Endothelial cell (in vitro differentiated cells): ENCODE measurements around the gene NAV2. TPM values are rescaled to one million over a fixed set of nuclear protein-coding genes. Genes with fewer than 3 reads are reported as not detected.

Experiments
- DNase-seq: peaks from one replicate; pipeline ENCODE4 v3.0.0; 2021; ENCODE audit warnings: low spot score
- H3K27ac Mint-ChIP-seq: one replicate; pipeline ENCODE4 v1.8.0; 2021; ENCODE audit warnings: mixed read lengths, inconsistent platforms; ENCODE audit not compliant: unreplicated experiment
- H3K27me3 Mint-ChIP-seq: one replicate; pipeline ENCODE4 v1.8.0; 2021; ENCODE audit warnings: mild to moderate bottlenecking, moderate library complexity, mixed read lengths, inconsistent platforms; ENCODE audit not compliant: unreplicated experiment
- H3K36me3 Mint-ChIP-seq: one replicate; pipeline ENCODE4 v1.8.0; 2021; ENCODE audit warnings: mild to moderate bottlenecking, low read depth, mixed read lengths, inconsistent platforms; ENCODE audit not compliant: unreplicated experiment
- H3K4me1 Mint-ChIP-seq: one replicate; pipeline ENCODE4 v1.8.0; 2021; ENCODE audit warnings: mild to moderate bottlenecking, mixed read lengths, inconsistent platforms; ENCODE audit not compliant: unreplicated experiment
- H3K4me3 Mint-ChIP-seq: one replicate; pipeline ENCODE4 v1.8.0; 2021; ENCODE audit warnings: mild to moderate bottlenecking, mixed read lengths, inconsistent platforms; ENCODE audit not compliant: unreplicated experiment
- H3K9me3 Mint-ChIP-seq: one replicate; pipeline ENCODE4 v1.8.0; 2021; ENCODE audit warnings: mixed read lengths, inconsistent platforms; ENCODE audit not compliant: unreplicated experiment
- total RNA-seq: library from RNA; stranded (reverse); fragmentation: NEBNext Ultra II Directional; extraction: Animal tissue kit (Norgen Biotek cat#: 25700); gene quantifications from one replicate; pipeline ENCODE4 v1.2.1, GENCODE V29; 2021; ENCODE audit not compliant: unreplicated experiment
- TF ChIP-seq, protein P1 (sequence below): fragments of 200-600 bp; sonication (generic); IDR thresholded peaks from one replicate; pipeline ENCODE4 v1.5.0; 2021; ENCODE audit warnings: antibody characterized with exemption; ENCODE audit not compliant: unreplicated experiment

NAV2 gene
- total RNA-seq, 1 donor from 2014 or later: 15.6 TPM

- DNase-seq: no peak
- Mint-ChIP-seq H3K27me3 (peaks cover 10% of the 10 kb centered on the region), H3K27ac (no peak overlapping the region), H3K4me3 (no peak overlapping the region), H3K9me3 (no peaks in the 10 kb centered on the region), H3K4me1 (peaks cover 2% of the 10 kb centered on the region), H3K36me3 (peaks cover 12% of the 10 kb centered on the region)
- TF ChIP-seq, protein P1, sequence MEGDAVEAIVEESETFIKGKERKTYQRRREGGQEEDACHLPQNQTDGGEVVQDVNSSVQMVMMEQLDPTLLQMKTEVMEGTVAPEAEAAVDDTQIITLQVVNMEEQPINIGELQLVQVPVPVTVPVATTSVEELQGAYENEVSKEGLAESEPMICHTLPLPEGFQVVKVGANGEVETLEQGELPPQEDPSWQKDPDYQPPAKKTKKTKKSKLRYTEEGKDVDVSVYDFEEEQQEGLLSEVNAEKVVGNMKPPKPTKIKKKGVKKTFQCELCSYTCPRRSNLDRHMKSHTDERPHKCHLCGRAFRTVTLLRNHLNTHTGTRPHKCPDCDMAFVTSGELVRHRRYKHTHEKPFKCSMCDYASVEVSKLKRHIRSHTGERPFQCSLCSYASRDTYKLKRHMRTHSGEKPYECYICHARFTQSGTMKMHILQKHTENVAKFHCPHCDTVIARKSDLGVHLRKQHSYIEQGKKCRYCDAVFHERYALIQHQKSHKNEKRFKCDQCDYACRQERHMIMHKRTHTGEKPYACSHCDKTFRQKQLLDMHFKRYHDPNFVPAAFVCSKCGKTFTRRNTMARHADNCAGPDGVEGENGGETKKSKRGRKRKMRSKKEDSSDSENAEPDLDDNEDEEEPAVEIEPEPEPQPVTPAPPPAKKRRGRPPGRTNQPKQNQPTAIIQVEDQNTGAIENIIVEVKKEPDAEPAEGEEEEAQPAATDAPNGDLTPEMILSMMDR: no peak
Measured at GRCh38 chr11:20109731-20110445, 397.3 kb downstream of the NAV2 start.

- Mint-ChIP-seq H3K4me1 (peaks cover 2% of the 10 kb centered on the region), H3K4me3 (no peak overlapping the region), H3K27me3 (peaks cover 10% of the 10 kb centered on the region), H3K27ac (no peak overlapping the region), H3K9me3 (no peaks in the 10 kb centered on the region), H3K36me3 (peaks cover 8% of the 10 kb centered on the region)
- DNase-seq: peak; percentile 45
- TF ChIP-seq, protein P1: peak; percentile 92
Measured at GRCh38 chr11:20110908-20111669, 398.5 kb downstream of the NAV2 start.

GRCh38 chr11:20111871-20112270 is 399.2 kb downstream of the NAV2 start:
- no peak overlapping the region for H3K27ac Mint-ChIP-seq
- no peak overlapping the region for H3K4me3 Mint-ChIP-seq
- no peaks in the 10 kb centered on the region for H3K9me3 Mint-ChIP-seq
- DNase-seq: no peak
- peaks cover 10% of the 10 kb centered on the region for H3K27me3 Mint-ChIP-seq
- TF ChIP-seq, protein P1: no peak
- peaks cover 2% of the 10 kb centered on the region for H3K4me1 Mint-ChIP-seq
- peaks cover 8% of the 10 kb centered on the region for H3K36me3 Mint-ChIP-seq

GRCh38 chr11:20112291-20113148 is 399.9 kb downstream of the NAV2 start:
- peaks cover 7% of the 10 kb centered on the region for H3K36me3 Mint-ChIP-seq
- H3K4me3 Mint-ChIP-seq: no peak overlapping the region
- H3K4me1 Mint-ChIP-seq: peaks cover 2% of the 10 kb centered on the region
- no peak for DNase-seq
- TF ChIP-seq, protein P1: no peak
- no peak overlapping the region for H3K27ac Mint-ChIP-seq
- H3K9me3 Mint-ChIP-seq: no peaks in the 10 kb centered on the region
- H3K27me3 Mint-ChIP-seq: peaks cover 9% of the 10 kb centered on the region
